Mesenchymal stem cell (in vitro differentiated cells and primary cell): Measurements from ENCODE around the gene GPC4. TPM values are rescaled to one million over a fixed set of nuclear protein-coding genes. Genes with fewer than 3 reads are reported as not detected.

Source experiments
- DNase-seq: peaks from one replicate; pipeline ENCODE4 v3.0.0-alpha.2; 2013
- H2AFZ ChIP-seq: one replicate; pipeline ENCODE4 v1.6.1; 2013; ENCODE audit warnings: low read depth, mild to moderate bottlenecking, control low read depth, inconsistent platforms, low read length, moderate library complexity
- H2AK5ac ChIP-seq: 2 replicates; pipeline ENCODE4 v1.6.1; 2013; ENCODE audit warnings: low read length, moderate library complexity, mild to moderate bottlenecking, inconsistent platforms; ENCODE audit not compliant: severe bottlenecking
- H2BK120ac ChIP-seq: one replicate; pipeline ENCODE4 v1.6.1; 2013; ENCODE audit warnings: low read depth, mild to moderate bottlenecking, inconsistent platforms, low read length, moderate library complexity
- H2BK12ac ChIP-seq, 2 experiments: one replicate each; pipeline ENCODE4 v1.6.1; 2013; ENCODE audit warnings: inconsistent platforms in 2 of 2, low read length in 2 of 2, mild to moderate bottlenecking in 2 of 2, moderate library complexity in 2 of 2, control low read depth in 1 of 2
- H2BK15ac ChIP-seq: one replicate; pipeline ENCODE4 v1.6.1; 2013; ENCODE audit warnings: mild to moderate bottlenecking, low read depth, inconsistent platforms; ENCODE audit not compliant: poor library complexity, severe bottlenecking
- H2BK5ac ChIP-seq: 2 replicates; pipeline ENCODE4 v1.6.1; 2013; ENCODE audit warnings: low read depth, mild to moderate bottlenecking, low read length, control low read depth, inconsistent platforms; ENCODE audit not compliant: poor library complexity, severe bottlenecking
- H3K14ac ChIP-seq, 2 experiments: one replicate each; pipeline ENCODE4 v1.6.1; 2013; ENCODE audit warnings: inconsistent platforms in 2 of 2, low read length in 2 of 2, control low read depth in 1 of 2, mild to moderate bottlenecking in 1 of 2, moderate library complexity in 1 of 2
- H3K18ac ChIP-seq, 2 experiments: one replicate each; pipeline ENCODE4 v1.6.1; 2013; ENCODE audit warnings: inconsistent platforms in 2 of 2, low read length in 2 of 2, control low read depth in 1 of 2, low read depth in 1 of 2, mild to moderate bottlenecking in 1 of 2
- H3K23ac ChIP-seq, 2 experiments: one replicate each; pipeline ENCODE4 v1.6.1; 2013; ENCODE audit warnings: inconsistent platforms in 2 of 2, low read length in 2 of 2, mild to moderate bottlenecking in 2 of 2, moderate library complexity in 2 of 2, control low read depth in 1 of 2
- H3K27ac ChIP-seq: 2 replicates; pipeline ENCODE4 v1.5.1; 2013; ENCODE audit warnings: mild to moderate bottlenecking, moderate library complexity, low read length, control low read depth, inconsistent platforms; ENCODE audit not compliant: poor library complexity, severe bottlenecking
- H3K27me3 ChIP-seq, 2 experiments: 2 replicates each; pipeline versions ENCODE4 v1.6.1 to v1.7.0; 2013; ENCODE audit warnings: low read length in 2 of 2, mild to moderate bottlenecking in 2 of 2, moderate library complexity in 2 of 2, control low read depth in 1 of 2, inconsistent platforms in 1 of 2; ENCODE audit not compliant: control insufficient read depth in 1 of 2, insufficient read depth in 1 of 2
- H3K36me3 ChIP-seq, 2 experiments: 2 replicates each; pipeline versions ENCODE4 v1.6.1 to v1.7.0; 2013; ENCODE audit warnings: low read length in 2 of 2, control low read depth in 1 of 2, inconsistent platforms in 1 of 2, low read depth in 1 of 2, mild to moderate bottlenecking in 1 of 2; ENCODE audit not compliant: insufficient read depth in 2 of 2, control insufficient read depth in 1 of 2
- H3K4ac ChIP-seq, 2 experiments: one replicate each; pipeline ENCODE4 v1.6.1; 2013; ENCODE audit warnings: inconsistent platforms in 2 of 2, low read length in 2 of 2, mild to moderate bottlenecking in 2 of 2, moderate library complexity in 2 of 2, control low read depth in 1 of 2, low read depth in 1 of 2
- H3K4me1 ChIP-seq: 2 replicates; pipeline ENCODE4 v1.6.1; 2013; ENCODE audit warnings: low read depth, low read length, control low read depth; ENCODE audit not compliant: control insufficient read depth, insufficient read depth
- H3K4me2 ChIP-seq: 2 replicates; pipeline ENCODE4 v1.6.1; 2013; ENCODE audit warnings: low read length, mild to moderate bottlenecking, inconsistent platforms; ENCODE audit not compliant: poor library complexity, severe bottlenecking
- H3K4me3 ChIP-seq, 2 experiments: 2 replicates each; pipeline versions ENCODE4 v1.5.1 to v1.7.0; 2013; ENCODE audit warnings: low read length in 2 of 2, mild to moderate bottlenecking in 2 of 2, control low read depth in 1 of 2, low read depth in 1 of 2; ENCODE audit not compliant: insufficient read depth in 1 of 2
- H3K79me1 ChIP-seq: replicated peaks from 2 replicates; pipeline ENCODE4 v1.6.1; 2013; ENCODE audit warnings: mild to moderate bottlenecking, control low read depth, low read length, inconsistent platforms; ENCODE audit not compliant: poor library complexity, severe bottlenecking
- H3K9ac ChIP-seq: 2 replicates; pipeline ENCODE4 v1.7.0; 2013; ENCODE audit warnings: mild to moderate bottlenecking, low read length, moderate library complexity
- H3K9me3 ChIP-seq: 2 replicates; pipeline ENCODE4 v1.7.0; 2013; ENCODE audit warnings: mild to moderate bottlenecking, low read length; ENCODE audit not compliant: control insufficient read depth
- H4K8ac ChIP-seq: one replicate; pipeline ENCODE4 v1.6.1; 2013; ENCODE audit warnings: inconsistent platforms, mild to moderate bottlenecking, low read length, moderate library complexity
- H4K91ac ChIP-seq: one replicate; pipeline ENCODE4 v1.6.1; 2013; ENCODE audit warnings: mild to moderate bottlenecking, low read length, inconsistent platforms
- WGBS: methylation state at CpG from one replicate; pipeline ENCODE4 v1.1.7; 2013; ENCODE audit warnings: mixed read lengths; 5-methylcytosine and 5-hydroxymethylcytosine counted together
- polyA plus RNA-seq, 2 experiments: library from polyadenylated mRNA; stranded (reverse); fragments of 200-250 nt; gene quantifications; one replicate each; pipeline ENCODE4 v1.2.3, GENCODE V29; 2013

The GPC4 gene
- 26.4 TPM for polyA plus RNA-seq (2013, experiment 1 of 2)
- polyA plus RNA-seq (2013, experiment 2 of 2) = 26.5 TPM

- Histone ChIP-seq H3K4me1 (peaks cover 5% of the 10 kb centered on the region), H3K4ac (peak within 1 kb of the TSS in 1 of 2 experiments; percentile 11), H3K18ac (peak within 1 kb of the TSS; percentile 15 to 79)
Observed at GRCh38 chrX:133415276-133416105, at the start of gene GPC4. GPC4 (minus strand) TSS chrX:133415489; CDS start chrX:133414965, 524 bp downstream.

GRCh38 chrX:133461231-133461630 is 45.9 kb upstream of the GPC4 start:
- Histone ChIP-seq H3K4ac (no peak overlapping the region), H3K27me3 (no peaks in the 10 kb centered on the region), H2BK12ac (no peak overlapping the region), H3K36me3 (no peaks in the 10 kb centered on the region), H3K4me2 (no peak overlapping the region), H3K4me3 (no peak overlapping the region), H2AFZ (no peak overlapping the region), H3K14ac (no peak overlapping the region), H2BK120ac (no peak overlapping the region), H3K23ac (no peak overlapping the region), H3K4me1 (no peaks in the 10 kb centered on the region), H2BK5ac (no peak overlapping the region), H3K18ac (no peak overlapping the region), H3K79me1 (no peaks in the 10 kb centered on the region), H3K9me3 (no peaks in the 10 kb centered on the region), H3K9ac (no peak overlapping the region), H4K8ac (no peak overlapping the region), H2AK5ac (no peak overlapping the region), H3K27ac (no peak overlapping the region), H4K91ac (no peak overlapping the region), H2BK15ac (no peak overlapping the region)
- peak; percentile 19 for DNase-seq
- WGBS = no CpG with 5 or more reads among the region's 2 CpGs

More at GRCh38 chrX:133415276-133416105, at the start of gene GPC4:
- peak within 1 kb of the TSS in 1 of 2 experiments; percentile 83 for H3K23ac ChIP-seq
- H3K27me3 ChIP-seq = peaks cover 0 to 12% of the 10 kb centered on the region in 2 experiments
- WGBS = under 1% methylated on average over 23 of the region's 90 CpGs
- H3K27ac ChIP-seq = no peak within 1 kb of the TSS
- no peaks in the 10 kb centered on the region for H3K79me1 ChIP-seq
- no peak within 1 kb of the TSS for H2BK5ac ChIP-seq
- peak within 1 kb of the TSS; percentile 83 to 84 for H3K4me3 ChIP-seq
- H2AFZ ChIP-seq = peak within 1 kb of the TSS; percentile 61
- peak within 1 kb of the TSS; percentile 89 for H3K4me2 ChIP-seq
- peaks cover 0 to 2% of the 10 kb centered on the region in 2 experiments for H3K36me3 ChIP-seq
- H4K91ac ChIP-seq = peak within 1 kb of the TSS; percentile 15
- peak; percentile 67 for DNase-seq
- H2BK15ac ChIP-seq = no peak within 1 kb of the TSS
- H2AK5ac ChIP-seq = no peak within 1 kb of the TSS
- H2BK12ac ChIP-seq = peak within 1 kb of the TSS in 1 of 2 experiments; percentile 39
- peak within 1 kb of the TSS; percentile 88 for H3K9ac ChIP-seq
- H3K14ac ChIP-seq = peak within 1 kb of the TSS in 1 of 2 experiments; percentile 91
- H4K8ac ChIP-seq = peak within 1 kb of the TSS; percentile 54
- H2BK120ac ChIP-seq = peak within 1 kb of the TSS; percentile 34
- H3K9me3 ChIP-seq = no peaks in the 10 kb centered on the region

GRCh38 chrX:133454924-133455323 is 39.6 kb upstream of the GPC4 start:
- Histone ChIP-seq H3K9ac (no peak overlapping the region), H3K4ac (no peak overlapping the region), H3K4me2 (no peak overlapping the region), H3K23ac (no peak overlapping the region), H2BK15ac (no peak overlapping the region), H2AFZ (no peak overlapping the region), H3K27ac (no peak overlapping the region), H3K4me3 (no peak overlapping the region), H3K14ac (no peak overlapping the region), H2AK5ac (no peak overlapping the region), H2BK5ac (no peak overlapping the region), H3K18ac (no peak overlapping the region), H3K9me3 (no peaks in the 10 kb centered on the region), H2BK12ac (no peak overlapping the region), H3K4me1 (no peaks in the 10 kb centered on the region), H4K8ac (no peak overlapping the region), H3K79me1 (no peaks in the 10 kb centered on the region), H4K91ac (no peak overlapping the region), H3K27me3 (peaks cover 0 to 15% of the 10 kb centered on the region in 2 experiments), H2BK120ac (no peak overlapping the region), H3K36me3 (no peaks in the 10 kb centered on the region)
- no peak for DNase-seq
- WGBS = 67% methylated on average over 5 of the region's 5 CpGs

DNA sequence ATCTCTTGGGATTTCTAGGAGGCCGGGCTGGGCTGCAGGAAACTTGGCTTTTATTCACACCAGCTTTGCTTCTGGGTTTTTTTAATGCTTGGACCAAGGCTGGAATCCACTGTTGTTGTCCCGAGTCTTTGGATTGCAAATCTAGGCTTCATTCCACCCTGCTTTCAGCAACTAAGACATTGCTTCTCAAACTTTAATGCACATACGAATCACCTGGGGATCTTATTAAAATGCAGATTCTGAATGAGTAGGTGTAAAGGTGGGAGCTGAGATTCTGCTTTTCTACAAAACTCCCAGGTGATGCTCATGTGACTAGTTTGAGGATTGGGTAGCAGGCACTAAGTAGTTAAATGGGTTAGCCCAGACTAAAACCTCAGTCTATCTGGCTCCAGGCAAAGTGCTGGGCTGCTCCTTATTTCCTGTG is 39.2 kb upstream of the GPC4 start:
- H3K9me3 ChIP-seq = no peaks in the 10 kb centered on the region
- no peak overlapping the region for H3K9ac ChIP-seq
- H3K4me3 ChIP-seq = no peak overlapping the region
- H3K79me1 ChIP-seq = no peaks in the 10 kb centered on the region
- no peak overlapping the region for H3K23ac ChIP-seq
- no peak overlapping the region for H3K18ac ChIP-seq
- no peak overlapping the region for H4K91ac ChIP-seq
- no peak overlapping the region for H3K4ac ChIP-seq
- H4K8ac ChIP-seq = no peak overlapping the region
- H3K36me3 ChIP-seq = no peaks in the 10 kb centered on the region
- no peak overlapping the region for H2BK5ac ChIP-seq
- no peaks in the 10 kb centered on the region for H3K4me1 ChIP-seq
- H2BK12ac ChIP-seq = no peak overlapping the region
- H3K14ac ChIP-seq = no peak overlapping the region
- H2AK5ac ChIP-seq = no peak overlapping the region
- no peak for DNase-seq
- no peak overlapping the region for H2BK120ac ChIP-seq
- 61% methylated on average over 2 of the region's 3 CpGs for WGBS
- no peak overlapping the region for H2AFZ ChIP-seq
- H3K27me3 ChIP-seq = peaks cover 0 to 15% of the 10 kb centered on the region in 2 experiments
- no peak overlapping the region for H2BK15ac ChIP-seq
- no peak overlapping the region for H3K27ac ChIP-seq
- no peak overlapping the region for H3K4me2 ChIP-seq
